Measurements from ENCODE around the gene VRK3. TPM values are rescaled to one million over a fixed set of nuclear protein-coding genes. Genes with fewer than 3 reads are reported as not detected.
A peak's percentile ranks its signal among the peaks of the same experiment; 100 is the strongest.
"Not testable (repeated sequence)": the region's sequence is repeated elsewhere in the genome, so short reads cannot be mapped to it uniquely, and the experiment has no call there.

Gene VRK3
- total RNA-seq, 1 donor from 2014 or later = 43.4 TPM

DNA sequence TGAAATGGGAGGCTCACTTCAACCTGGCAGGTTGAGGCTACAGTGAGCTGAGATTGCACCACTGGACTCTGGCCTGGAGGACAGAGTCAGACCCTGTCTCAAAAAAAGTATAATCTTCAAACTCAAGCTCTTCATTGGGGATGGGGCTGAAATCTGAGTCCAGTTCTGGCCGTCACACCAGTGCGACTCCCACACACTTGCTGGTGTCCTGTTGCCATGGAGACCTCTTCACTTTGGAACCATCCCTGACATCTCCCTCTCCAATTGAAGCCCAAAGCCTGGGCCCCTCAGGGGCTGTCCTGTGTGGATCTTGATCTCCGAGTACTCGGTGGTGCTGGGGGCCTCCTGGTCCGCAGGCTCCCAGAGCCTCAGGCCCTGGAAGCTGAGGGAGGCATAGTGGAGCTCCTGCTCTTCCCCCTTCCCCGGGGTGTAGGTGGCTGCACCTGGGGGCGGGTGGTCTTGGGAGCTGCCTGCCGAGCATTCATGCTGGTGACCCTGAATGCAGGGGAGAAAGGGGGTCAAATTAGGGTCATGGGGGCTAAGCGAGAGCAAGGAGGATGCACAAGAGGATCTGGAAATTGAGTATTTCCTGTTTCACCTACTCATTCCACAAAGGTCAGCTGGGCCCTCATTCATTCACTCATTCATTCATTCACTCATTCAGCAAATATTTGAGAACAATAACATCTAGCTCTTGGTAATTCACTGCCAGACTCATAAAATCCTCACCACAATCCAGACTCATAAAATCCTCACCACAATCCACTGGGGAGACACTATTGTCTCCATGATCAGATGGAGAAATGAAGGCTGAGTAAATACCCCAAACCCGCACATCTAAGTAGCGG is 75.2 kb downstream of the VRK3 start:
- DNase-seq (ENCODE audit: low read depth, low spot score) = no peak
- TF ChIP-seq, protein P1, sequence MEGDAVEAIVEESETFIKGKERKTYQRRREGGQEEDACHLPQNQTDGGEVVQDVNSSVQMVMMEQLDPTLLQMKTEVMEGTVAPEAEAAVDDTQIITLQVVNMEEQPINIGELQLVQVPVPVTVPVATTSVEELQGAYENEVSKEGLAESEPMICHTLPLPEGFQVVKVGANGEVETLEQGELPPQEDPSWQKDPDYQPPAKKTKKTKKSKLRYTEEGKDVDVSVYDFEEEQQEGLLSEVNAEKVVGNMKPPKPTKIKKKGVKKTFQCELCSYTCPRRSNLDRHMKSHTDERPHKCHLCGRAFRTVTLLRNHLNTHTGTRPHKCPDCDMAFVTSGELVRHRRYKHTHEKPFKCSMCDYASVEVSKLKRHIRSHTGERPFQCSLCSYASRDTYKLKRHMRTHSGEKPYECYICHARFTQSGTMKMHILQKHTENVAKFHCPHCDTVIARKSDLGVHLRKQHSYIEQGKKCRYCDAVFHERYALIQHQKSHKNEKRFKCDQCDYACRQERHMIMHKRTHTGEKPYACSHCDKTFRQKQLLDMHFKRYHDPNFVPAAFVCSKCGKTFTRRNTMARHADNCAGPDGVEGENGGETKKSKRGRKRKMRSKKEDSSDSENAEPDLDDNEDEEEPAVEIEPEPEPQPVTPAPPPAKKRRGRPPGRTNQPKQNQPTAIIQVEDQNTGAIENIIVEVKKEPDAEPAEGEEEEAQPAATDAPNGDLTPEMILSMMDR (conservative IDR thresholded peaks at IDR 0.05) = no peak
- Mint-ChIP-seq H3K36me3 (ENCODE audit: low read depth) (no peaks in the 10 kb centered on the region), H3K4me3 (no peak overlapping the region), H3K27me3 (ENCODE audit: low read depth) (no peaks in the 10 kb centered on the region), H3K27ac (ENCODE audit: unreplicated experiment) (no peak overlapping the region), H3K4me1 (peaks cover 23% of the 10 kb centered on the region), H3K9me3 (no peaks in the 10 kb centered on the region)

DNA sequence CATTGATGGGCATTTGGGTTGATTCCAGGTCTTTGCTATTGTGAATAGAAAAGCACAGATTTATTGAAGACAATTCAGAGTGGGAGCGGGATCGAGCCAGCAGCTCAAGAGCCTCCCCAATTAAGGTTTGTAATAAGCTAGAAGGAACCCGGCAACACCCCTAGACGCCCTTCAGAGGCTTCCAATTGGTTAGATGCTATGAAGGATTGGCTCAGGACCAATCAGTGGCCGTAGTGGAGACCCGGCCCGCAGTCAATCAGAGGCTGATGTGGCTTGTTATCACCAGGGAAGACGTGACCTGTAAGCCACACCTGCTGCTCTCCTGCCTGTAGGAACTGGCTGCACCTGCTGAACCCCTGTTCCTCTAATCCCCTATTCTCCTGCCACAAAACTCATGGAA is 78.8 kb downstream of the VRK3 start:
- DNase-seq (ENCODE audit: low read depth, low spot score) = no peak
- Mint-ChIP-seq H3K4me3 (no peak overlapping the region), H3K27ac (ENCODE audit: unreplicated experiment) (no peak overlapping the region), H3K36me3 (ENCODE audit: low read depth) (no peaks in the 10 kb centered on the region), H3K9me3 (no peaks in the 10 kb centered on the region), H3K4me1 (peaks cover 14% of the 10 kb centered on the region), H3K27me3 (ENCODE audit: low read depth) (peaks cover 11% of the 10 kb centered on the region)
- TF ChIP-seq, protein P1 (conservative IDR thresholded peaks at IDR 0.05) = no peak

DNA sequence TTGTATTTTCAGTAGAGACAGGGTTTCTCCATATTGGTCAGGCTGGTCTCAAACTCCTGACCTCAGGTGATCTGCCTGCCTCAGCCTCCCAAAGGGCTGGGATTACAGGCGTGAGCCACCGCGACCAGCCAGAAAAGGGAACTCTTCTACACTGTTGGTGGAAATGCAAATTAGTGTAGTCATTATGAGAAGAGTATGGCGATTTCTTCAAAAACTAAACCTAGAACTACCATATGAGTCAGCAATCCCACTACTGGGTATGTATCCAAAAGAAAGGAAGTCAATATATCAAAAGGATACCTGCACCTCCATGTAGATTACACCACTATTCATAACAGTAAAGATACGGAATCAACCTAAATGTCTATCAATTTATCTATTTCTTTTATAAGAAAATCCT is 80.6 kb downstream of the VRK3 start:
- peaks cover 11% of the 10 kb centered on the region for H3K27me3 Mint-ChIP-seq (ENCODE audit: low read depth)
- not testable (repeated sequence) for H3K36me3 Mint-ChIP-seq (ENCODE audit: low read depth); DNase-seq (ENCODE audit: low read depth, low spot score); H3K27ac Mint-ChIP-seq (ENCODE audit: unreplicated experiment); H3K4me3 Mint-ChIP-seq; H3K9me3 Mint-ChIP-seq; H3K4me1 Mint-ChIP-seq

- H3K36me3 Mint-ChIP-seq (ENCODE audit: low read depth) = no peaks in the 10 kb centered on the region
- peak overlapping the region; percentile 50 for H3K27ac Mint-ChIP-seq (ENCODE audit: unreplicated experiment)
- peaks cover 10% of the 10 kb centered on the region for H3K4me1 Mint-ChIP-seq
- no peak overlapping the region for H3K4me3 Mint-ChIP-seq
- peaks cover 15% of the 10 kb centered on the region for H3K27me3 Mint-ChIP-seq (ENCODE audit: low read depth)
- no peaks in the 10 kb centered on the region for H3K9me3 Mint-ChIP-seq
- TF ChIP-seq, protein P1 (conservative IDR thresholded peaks at IDR 0.05) = no peak
- DNase-seq (ENCODE audit: low read depth, low spot score) = no peak
Measured at GRCh38 chr19:49940482-49940791, 84.7 kb downstream of the VRK3 start.

- H3K27ac Mint-ChIP-seq (ENCODE audit: unreplicated experiment) = peak overlapping the region; percentile 50
- H3K4me3 Mint-ChIP-seq = no peak overlapping the region
- TF ChIP-seq, protein P1 (conservative IDR thresholded peaks at IDR 0.05) = no peak
- H3K27me3 Mint-ChIP-seq (ENCODE audit: low read depth) = peaks cover 15% of the 10 kb centered on the region
- H3K4me1 Mint-ChIP-seq = peaks cover 10% of the 10 kb centered on the region
- H3K36me3 Mint-ChIP-seq (ENCODE audit: low read depth) = no peaks in the 10 kb centered on the region
- no peaks in the 10 kb centered on the region for H3K9me3 Mint-ChIP-seq
- no peak for DNase-seq (ENCODE audit: low read depth, low spot score)
Measured at GRCh38 chr19:49939721-49940481, 85.3 kb downstream of the VRK3 start.

DNA sequence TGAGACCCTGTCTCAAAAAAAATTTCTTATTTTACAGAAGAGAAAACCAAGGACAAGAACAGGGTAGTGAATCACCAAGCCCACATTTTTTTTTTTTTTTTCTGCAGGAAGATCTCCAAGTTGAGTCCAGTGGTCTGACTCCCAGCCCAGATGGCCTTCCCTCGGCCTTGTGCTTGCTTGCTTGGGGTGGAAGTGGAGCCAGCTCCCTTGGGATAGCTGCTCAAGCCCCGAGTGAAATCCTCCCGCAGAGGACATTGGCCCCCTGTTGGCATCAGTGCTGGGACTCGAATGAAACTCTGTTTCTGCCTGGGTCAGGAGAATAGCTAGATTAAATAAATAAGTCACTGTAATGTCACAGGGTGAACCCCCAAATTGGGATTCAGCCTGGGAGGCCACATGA is 86.5 kb downstream of the VRK3 start:
- Mint-ChIP-seq H3K4me3 (no peak overlapping the region), H3K9me3 (no peaks in the 10 kb centered on the region), H3K27ac (ENCODE audit: unreplicated experiment) (no peak overlapping the region), H3K4me1 (peaks cover 10% of the 10 kb centered on the region), H3K27me3 (ENCODE audit: low read depth) (peaks cover 15% of the 10 kb centered on the region), H3K36me3 (ENCODE audit: low read depth) (no peaks in the 10 kb centered on the region)
- TF ChIP-seq, protein P1 (conservative IDR thresholded peaks at IDR 0.05) = no peak
- DNase-seq (ENCODE audit: low read depth, low spot score) = no peak

Measured in neural crest cell (in vitro differentiated cells).